ENCODE results near the gene MSX1. TPM values are rescaled to one million over a fixed set of nuclear protein-coding genes. Genes with fewer than 3 reads are reported as not detected.

Gene MSX1
- polyA plus RNA-seq, 1 experiment = 6.9 TPM

DNA sequence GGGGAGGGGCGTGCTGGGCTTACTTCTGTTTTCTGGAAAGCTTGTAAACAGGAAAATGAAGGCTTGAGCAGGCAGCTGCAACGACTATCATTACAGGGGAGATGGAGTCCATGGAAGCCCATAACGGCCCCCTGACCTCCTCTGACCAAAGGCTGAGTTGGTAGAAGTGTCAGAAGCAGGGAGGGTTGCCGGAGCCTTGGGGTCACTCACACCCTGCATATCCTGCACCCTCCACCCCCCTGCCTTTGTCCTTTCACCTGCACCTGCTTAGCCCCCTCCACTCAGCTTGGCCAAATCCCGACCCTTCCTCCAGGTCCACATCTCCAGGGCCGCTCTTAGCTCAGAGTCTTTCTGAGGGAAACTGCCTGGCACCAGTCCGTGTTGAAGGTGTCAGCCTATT, 12.5 kb upstream of the MSX1 start:
- no peaks in the 10 kb centered on the region for H3K36me3 ChIP-seq (ENCODE audit: control insufficient read depth, insufficient read depth, low read length)
- TF ChIP-seq, protein P1, sequence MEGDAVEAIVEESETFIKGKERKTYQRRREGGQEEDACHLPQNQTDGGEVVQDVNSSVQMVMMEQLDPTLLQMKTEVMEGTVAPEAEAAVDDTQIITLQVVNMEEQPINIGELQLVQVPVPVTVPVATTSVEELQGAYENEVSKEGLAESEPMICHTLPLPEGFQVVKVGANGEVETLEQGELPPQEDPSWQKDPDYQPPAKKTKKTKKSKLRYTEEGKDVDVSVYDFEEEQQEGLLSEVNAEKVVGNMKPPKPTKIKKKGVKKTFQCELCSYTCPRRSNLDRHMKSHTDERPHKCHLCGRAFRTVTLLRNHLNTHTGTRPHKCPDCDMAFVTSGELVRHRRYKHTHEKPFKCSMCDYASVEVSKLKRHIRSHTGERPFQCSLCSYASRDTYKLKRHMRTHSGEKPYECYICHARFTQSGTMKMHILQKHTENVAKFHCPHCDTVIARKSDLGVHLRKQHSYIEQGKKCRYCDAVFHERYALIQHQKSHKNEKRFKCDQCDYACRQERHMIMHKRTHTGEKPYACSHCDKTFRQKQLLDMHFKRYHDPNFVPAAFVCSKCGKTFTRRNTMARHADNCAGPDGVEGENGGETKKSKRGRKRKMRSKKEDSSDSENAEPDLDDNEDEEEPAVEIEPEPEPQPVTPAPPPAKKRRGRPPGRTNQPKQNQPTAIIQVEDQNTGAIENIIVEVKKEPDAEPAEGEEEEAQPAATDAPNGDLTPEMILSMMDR (IDR thresholded peaks at IDR 0.05; ENCODE audit: insufficient read depth, low read depth, low read length) = no peak
- ChIA-PET POLR2A (no interaction called here), CTCF (no interaction called here)
- H3K4me3 ChIP-seq (ENCODE audit: low read depth, low read length) = no peak overlapping the region
- DNase-seq (ENCODE audit: low read depth) = no peak
- H3K27me3 ChIP-seq (ENCODE audit: control insufficient read depth, insufficient read depth, low read length) = peaks cover 7% of the 10 kb centered on the region

DNA sequence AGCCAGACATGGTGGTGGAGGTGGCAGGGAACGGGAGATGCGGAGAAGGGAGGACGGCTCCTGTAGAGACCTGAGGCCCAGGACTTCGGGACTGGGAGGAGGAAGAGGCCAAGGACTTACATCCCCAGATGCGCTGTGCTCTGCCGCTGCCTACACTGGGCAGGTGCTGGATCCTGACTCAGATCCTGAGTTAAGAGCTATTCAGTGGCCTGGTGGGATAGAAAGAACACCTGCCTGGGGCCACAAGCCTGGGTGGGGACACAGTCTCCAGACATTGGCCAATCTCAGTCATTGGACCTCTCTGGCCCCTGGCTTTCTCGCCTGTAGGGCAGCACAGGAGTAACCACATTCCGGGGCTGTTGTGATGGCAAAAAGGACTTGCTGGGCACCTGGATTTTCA, 10.9 kb upstream of the MSX1 start:
- H3K27me3 ChIP-seq (ENCODE audit: control insufficient read depth, insufficient read depth, low read length) = peaks cover 3% of the 10 kb centered on the region; the same call in 1 of the 2 replicates
- no peaks in the 10 kb centered on the region for H3K36me3 ChIP-seq (ENCODE audit: control insufficient read depth, insufficient read depth, low read length)
- ChIA-PET CTCF (no interaction called here), POLR2A (no interaction called here)
- DNase-seq (ENCODE audit: low read depth) = no peak
- H3K4me3 ChIP-seq (ENCODE audit: low read depth, low read length) = no peak overlapping the region
- TF ChIP-seq, protein P1 (IDR thresholded peaks at IDR 0.05; ENCODE audit: insufficient read depth, low read depth, low read length) = no peak

DNA sequence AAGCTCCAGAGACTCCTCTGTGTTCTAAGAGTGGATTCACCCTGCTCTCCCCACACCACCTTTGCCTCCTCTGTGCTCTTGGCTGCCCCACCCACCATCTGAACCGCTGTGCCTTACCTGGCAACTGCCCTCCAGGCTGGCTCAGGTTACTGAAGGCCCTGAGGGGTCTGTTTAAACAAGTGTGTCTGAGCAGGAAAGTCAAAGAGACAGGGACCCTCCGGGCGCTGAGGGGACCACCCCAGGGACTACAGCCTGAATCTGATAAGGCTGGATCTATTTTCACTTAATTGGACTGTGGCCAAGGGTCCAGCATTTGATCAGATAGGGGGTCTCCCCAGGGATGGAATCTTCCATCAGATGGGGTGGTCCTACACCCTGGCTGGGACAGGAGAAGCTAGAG, 10.4 kb upstream of the MSX1 start:
- Histone ChIP-seq H3K4me3 (ENCODE audit: low read depth, low read length) (no peak overlapping the region), H3K27me3 (ENCODE audit: control insufficient read depth, insufficient read depth, low read length) (peaks cover 3% of the 10 kb centered on the region; the same call in 1 of the 2 replicates), H3K36me3 (ENCODE audit: control insufficient read depth, insufficient read depth, low read length) (no peaks in the 10 kb centered on the region)
- TF ChIP-seq, protein P1 (IDR thresholded peaks at IDR 0.05; ENCODE audit: insufficient read depth, low read depth, low read length) = no peak
- CTCF ChIA-PET = no interaction called here
- POLR2A ChIA-PET = no interaction called here
- no peak for DNase-seq (ENCODE audit: low read depth)

DNA sequence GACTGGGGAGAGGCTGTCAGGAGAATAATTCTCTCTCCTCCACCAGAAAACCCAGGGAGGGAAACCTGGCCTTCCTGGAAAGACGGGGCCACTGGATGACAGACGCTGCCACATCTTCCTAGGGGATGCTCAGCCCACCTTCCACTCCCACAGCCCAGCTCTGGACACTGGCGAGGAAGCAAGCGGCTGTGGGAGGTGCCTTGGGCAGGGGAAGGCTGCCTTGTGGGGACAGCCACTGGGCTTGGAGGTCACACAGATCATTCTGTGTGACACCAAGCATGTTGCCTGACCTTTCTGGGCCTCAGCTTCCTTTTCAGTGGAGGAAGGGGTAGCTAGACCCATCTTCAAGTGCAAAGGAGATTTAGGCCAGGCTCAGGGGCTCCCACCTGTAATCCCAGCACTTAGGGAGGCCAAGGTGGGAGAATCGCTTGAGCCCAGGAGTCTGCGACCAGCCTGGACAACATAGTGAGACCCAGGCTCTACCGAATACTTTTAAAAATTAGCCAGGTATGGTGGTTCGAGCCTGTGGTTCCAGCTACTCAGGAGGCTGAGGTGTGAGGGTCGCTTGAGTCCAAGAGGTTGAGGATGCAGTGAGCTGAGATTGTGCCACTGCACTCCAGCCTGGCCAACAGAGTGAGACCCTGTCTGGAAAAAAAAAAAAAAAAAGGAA, 9.8 kb upstream of the MSX1 start:
- no peak overlapping the region for H3K4me3 ChIP-seq (ENCODE audit: low read depth, low read length)
- H3K36me3 ChIP-seq (ENCODE audit: control insufficient read depth, insufficient read depth, low read length) = no peaks in the 10 kb centered on the region
- peaks cover 3% of the 10 kb centered on the region; the same call in 1 of the 2 replicates for H3K27me3 ChIP-seq (ENCODE audit: control insufficient read depth, insufficient read depth, low read length)
- POLR2A ChIA-PET = no interaction called here
- no peak for DNase-seq (ENCODE audit: low read depth)
- CTCF ChIA-PET = no interaction called here
- TF ChIP-seq, protein P1 (IDR thresholded peaks at IDR 0.05; ENCODE audit: insufficient read depth, low read depth, low read length) = no peak

DNA sequence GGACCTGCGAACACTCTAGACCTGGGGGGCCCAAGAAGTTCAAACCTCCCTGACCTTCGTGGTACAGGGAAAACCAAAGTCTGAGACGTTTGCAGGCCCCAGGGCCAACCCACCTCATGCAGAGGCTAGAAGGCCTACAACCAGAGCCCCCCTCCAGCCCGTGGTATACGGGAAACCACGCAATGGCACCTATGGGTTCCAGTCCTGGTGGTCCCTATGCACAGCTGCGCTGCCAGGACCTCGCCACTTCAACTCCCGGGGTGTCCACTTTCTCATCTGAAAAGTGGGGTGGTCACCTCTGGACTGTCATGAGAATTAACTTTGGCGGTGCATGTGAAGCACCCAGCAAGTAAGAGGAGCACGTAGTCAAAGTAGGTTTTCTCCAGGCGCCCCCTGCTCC, 8.4 kb upstream of the MSX1 start:
- H3K4me3 ChIP-seq (ENCODE audit: low read depth, low read length) = no peak overlapping the region
- CTCF ChIA-PET = no interaction called here
- H3K36me3 ChIP-seq (ENCODE audit: control insufficient read depth, insufficient read depth, low read length) = no peaks in the 10 kb centered on the region
- TF ChIP-seq, protein P1 (IDR thresholded peaks at IDR 0.05; ENCODE audit: insufficient read depth, low read depth, low read length) = no peak
- no peak for DNase-seq (ENCODE audit: low read depth)
- POLR2A ChIA-PET = no interaction called here
- H3K27me3 ChIP-seq (ENCODE audit: control insufficient read depth, insufficient read depth, low read length) = peaks cover 9% of the 10 kb centered on the region

Data from BJ (cell line).